ENCODE data around the gene PNKD.

The PNKD gene

DNA sequence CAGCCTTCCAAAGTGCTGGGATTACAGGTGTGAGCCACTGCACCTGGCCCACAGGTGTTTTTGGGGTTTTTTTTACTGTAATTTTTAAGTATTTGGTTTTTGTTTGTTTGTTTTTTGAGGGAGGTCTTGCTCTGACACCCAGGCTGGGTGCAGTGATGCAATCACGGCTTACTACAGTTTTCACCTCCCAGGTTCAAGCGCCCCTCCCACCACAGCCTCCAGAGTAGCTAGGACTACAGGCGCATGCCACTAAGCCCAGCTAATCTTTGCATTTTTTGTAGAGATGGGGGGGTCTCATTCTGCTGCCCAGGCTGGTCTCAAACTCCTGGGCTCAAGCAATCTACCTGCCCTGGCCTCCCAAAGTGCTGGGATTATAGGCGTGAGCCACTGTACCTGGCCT is 104.5 kb downstream of the PNKD start:
- no peaks in the 10 kb centered on the region for H4K20me1 ChIP-seq (ENCODE audit: insufficient read depth, low read length)
- no peak overlapping the region for H3K27ac ChIP-seq (ENCODE audit: low read depth, low read length, poor library complexity, severe bottlenecking)
- no peaks in the 10 kb centered on the region for H3K9me3 ChIP-seq (ENCODE audit: low read length)
- no peak overlapping the region for H3K9ac ChIP-seq (ENCODE audit: low read length)
- H3K4me1 ChIP-seq (ENCODE audit: insufficient read depth, low read length, severe bottlenecking), result no peaks in the 10 kb centered on the region
- H3K27me3 ChIP-seq (ENCODE audit: insufficient read depth, low read length), result no peaks in the 10 kb centered on the region
- no peak overlapping the region for H2AFZ ChIP-seq (ENCODE audit: low read length)
- TF ChIP-seq CTCF (IDR thresholded peaks at IDR 0.05; ENCODE audit: low read length) (no peak), EZH2 (IDR thresholded peaks at IDR 0.05; ENCODE audit: borderline replicate concordance, low read length) (no peak)
- H3K36me3 ChIP-seq (ENCODE audit: insufficient read depth, low read length), result no peaks in the 10 kb centered on the region
- no peaks in the 10 kb centered on the region for H3K79me2 ChIP-seq (ENCODE audit: insufficient read depth, low read length)
- H3K4me2 ChIP-seq (ENCODE audit: low read length), result no peak overlapping the region
- no peak overlapping the region for H3K4me3 ChIP-seq (ENCODE audit: low read depth, low read length, poor library complexity, severe bottlenecking)
- H3K9me2 ChIP-seq (ENCODE audit: low read depth, low read length), result no peaks in the 10 kb centered on the region
- no peaks in the 10 kb centered on the region for H3F3A ChIP-seq (ENCODE audit: insufficient read depth, low read length)

- no peaks in the 10 kb centered on the region for H3K27me3 ChIP-seq (ENCODE audit: insufficient read depth, low read length)
- H3K4me3 ChIP-seq (ENCODE audit: low read depth, low read length, poor library complexity, severe bottlenecking), result no peak overlapping the region
- TF ChIP-seq CTCF (IDR thresholded peaks at IDR 0.05; ENCODE audit: low read length) (no peak), EZH2 (IDR thresholded peaks at IDR 0.05; ENCODE audit: borderline replicate concordance, low read length) (no peak)
- no peak overlapping the region for H3K4me2 ChIP-seq (ENCODE audit: low read length)
- H3K36me3 ChIP-seq (ENCODE audit: insufficient read depth, low read length), result no peaks in the 10 kb centered on the region
- H3F3A ChIP-seq (ENCODE audit: insufficient read depth, low read length), result no peaks in the 10 kb centered on the region
- H3K9me3 ChIP-seq (ENCODE audit: low read length), result no peaks in the 10 kb centered on the region
- no peak overlapping the region for H3K9ac ChIP-seq (ENCODE audit: low read length)
- H3K9me2 ChIP-seq (ENCODE audit: low read depth, low read length), result no peaks in the 10 kb centered on the region
- H2AFZ ChIP-seq (ENCODE audit: low read length), result no peak overlapping the region
- H3K4me1 ChIP-seq (ENCODE audit: insufficient read depth, low read length, severe bottlenecking), result no peaks in the 10 kb centered on the region
- no peak overlapping the region for H3K27ac ChIP-seq (ENCODE audit: low read depth, low read length, poor library complexity, severe bottlenecking)
- no peaks in the 10 kb centered on the region for H4K20me1 ChIP-seq (ENCODE audit: insufficient read depth, low read length)
- no peaks in the 10 kb centered on the region for H3K79me2 ChIP-seq (ENCODE audit: insufficient read depth, low read length)
These were observed 104.9 kb downstream of the PNKD start for GRCh38 chr2:218375212-218375611.

DNA sequence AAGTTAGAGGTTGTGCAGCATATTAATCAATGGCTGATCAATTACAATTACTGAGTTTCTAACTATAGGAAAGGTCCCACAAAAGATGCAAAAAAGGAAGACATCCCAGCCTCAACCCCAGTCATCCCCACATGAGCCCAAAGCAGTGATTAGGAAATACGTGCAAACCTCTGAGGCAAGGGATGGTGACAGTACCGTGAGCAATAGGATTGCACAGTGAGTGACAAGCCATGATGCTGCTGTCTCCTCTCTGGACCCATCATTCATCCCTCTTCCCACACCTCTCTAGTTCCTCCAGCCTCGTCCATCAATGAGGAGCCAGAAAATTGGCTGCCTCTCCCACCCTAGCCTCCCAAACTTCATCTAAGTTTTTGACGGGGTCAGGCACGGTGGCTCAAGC is 107.7 kb downstream of the PNKD start:
- H3K27me3 ChIP-seq (ENCODE audit: insufficient read depth, low read length), result peaks cover 12% of the 10 kb centered on the region
- no peaks in the 10 kb centered on the region for H3K79me2 ChIP-seq (ENCODE audit: insufficient read depth, low read length)
- H3K4me1 ChIP-seq (ENCODE audit: insufficient read depth, low read length, severe bottlenecking), result no peaks in the 10 kb centered on the region
- no peaks in the 10 kb centered on the region for H3K9me2 ChIP-seq (ENCODE audit: low read depth, low read length)
- no peaks in the 10 kb centered on the region for H3F3A ChIP-seq (ENCODE audit: insufficient read depth, low read length)
- no peak overlapping the region for H3K27ac ChIP-seq (ENCODE audit: low read depth, low read length, poor library complexity, severe bottlenecking)
- H3K4me3 ChIP-seq (ENCODE audit: low read depth, low read length, poor library complexity, severe bottlenecking), result no peak overlapping the region
- no peak for TF ChIP-seq EZH2 (IDR thresholded peaks at IDR 0.05; ENCODE audit: borderline replicate concordance, low read length)
- no peak for TF ChIP-seq CTCF (IDR thresholded peaks at IDR 0.05; ENCODE audit: low read length)
- H3K36me3 ChIP-seq (ENCODE audit: insufficient read depth, low read length), result no peaks in the 10 kb centered on the region
- no peaks in the 10 kb centered on the region for H3K9me3 ChIP-seq (ENCODE audit: low read length)
- H2AFZ ChIP-seq (ENCODE audit: low read length), result no peak overlapping the region
- H3K4me2 ChIP-seq (ENCODE audit: low read length), result no peak overlapping the region
- H4K20me1 ChIP-seq (ENCODE audit: insufficient read depth, low read length), result no peaks in the 10 kb centered on the region
- H3K9ac ChIP-seq (ENCODE audit: low read length), result no peak overlapping the region
